Ishikawa (cell line): Measurements from ENCODE around the gene ST6GALNAC3.

Source experiments
- CEBPB ChIP-seq: IDR thresholded peaks from 2 replicates; pipeline ENCODE4 v1.6.1; 2012
- CREB1 ChIP-seq: IDR thresholded peaks from 2 replicates; pipeline ENCODE4 v1.6.1; 2012; ENCODE audit warnings: low read depth
- EGR1 ChIP-seq: IDR thresholded peaks from 2 replicates; pipeline ENCODE4 v1.6.1; 2012
- EP300 ChIP-seq: IDR thresholded peaks from 2 replicates; pipeline ENCODE4 v1.6.1; 2012; ENCODE audit warnings: borderline replicate concordance
- FOXM1 ChIP-seq: IDR thresholded peaks from 2 replicates; pipeline ENCODE4 v1.6.1; 2012; ENCODE audit warnings: low read depth, borderline replicate concordance
- MAX ChIP-seq: IDR thresholded peaks from 2 replicates; pipeline ENCODE4 v1.6.1; 2012
- NFIC ChIP-seq: IDR thresholded peaks from 2 replicates; pipeline ENCODE4 v1.6.1; 2012
- RAD21 ChIP-seq: IDR thresholded peaks from 2 replicates; pipeline ENCODE4 v1.6.1; 2012; ENCODE audit warnings: low read depth
- REST ChIP-seq: IDR thresholded peaks from 2 replicates; pipeline ENCODE4 v1.6.1; 2012; ENCODE audit warnings: low read depth, mild to moderate bottlenecking
- TAF1 ChIP-seq: IDR thresholded peaks from 2 replicates; pipeline ENCODE4 v1.6.1; 2012; ENCODE audit warnings: low read depth, mild to moderate bottlenecking
- TCF12 ChIP-seq: IDR thresholded peaks from 2 replicates; pipeline ENCODE4 v1.6.1; 2012; ENCODE audit warnings: low read depth
- TEAD4 ChIP-seq: IDR thresholded peaks from 2 replicates; pipeline ENCODE4 v1.6.1; 2012
- USF1 ChIP-seq: IDR thresholded peaks from 2 replicates; pipeline ENCODE4 v1.6.1; 2012
- YY1 ChIP-seq: IDR thresholded peaks from 2 replicates; pipeline ENCODE4 v1.6.1; 2012; ENCODE audit warnings: low read depth
- ZBTB7A ChIP-seq: IDR thresholded peaks from 2 replicates; pipeline ENCODE4 v1.6.1; 2012; ENCODE audit warnings: low read depth

The ST6GALNAC3 gene

GRCh38 chr1:76092812-76093211 lies 18.3 kb downstream of the ST6GALNAC3 start:
- TF ChIP-seq CEBPB, result no peak
- no peak for TF ChIP-seq TCF12
- no peak for TF ChIP-seq REST
- TF ChIP-seq CREB1, result no peak
- no peak for TF ChIP-seq MAX
- TF ChIP-seq FOXM1, result no peak
- TF ChIP-seq NFIC, result no peak
- no peak for TF ChIP-seq TEAD4
- no peak for TF ChIP-seq RAD21
- TF ChIP-seq YY1, result no peak
- TF ChIP-seq ZBTB7A, result no peak
- no peak for TF ChIP-seq USF1
- no peak for TF ChIP-seq EGR1
- TF ChIP-seq EP300, result no peak
- TF ChIP-seq TAF1, result no peak

GRCh38 chr1:76093522-76094312 lies 19.2 kb downstream of the ST6GALNAC3 start:
- TF ChIP-seq MAX (no peak), EP300 (no peak), TCF12 (no peak)

- TF ChIP-seq TEAD4 (no peak), USF1 (no peak), FOXM1 (no peak), NFIC (no peak), YY1 (no peak), ZBTB7A (no peak), RAD21 (no peak), CEBPB (no peak), EGR1 (no peak), TAF1 (no peak), MAX (no peak), REST (no peak), EP300 (no peak), TCF12 (no peak), CREB1 (no peak)
Measured at GRCh38 chr1:76095802-76096201, 21.3 kb downstream of the ST6GALNAC3 start.

GRCh38 chr1:76098845-76099244 lies 24.3 kb downstream of the ST6GALNAC3 start:
- TF ChIP-seq FOXM1 (no peak), NFIC (no peak), TCF12 (no peak), MAX (no peak), CEBPB (no peak), EGR1 (no peak), REST (no peak), ZBTB7A (no peak)
